Left forelimb (tissue), 1 donor: ENCODE results near the gene RNF130.
A peak's percentile ranks its signal among the peaks of the same experiment; 100 is the strongest.

ENCODE experiments used
- DNase-seq: peaks from one replicate; pipeline ENCODE4 v3.0.0-alpha.2; 2018; ENCODE audit warnings: low spot score

RNF130 gene

GRCh38 chr5:180084638-180085561, 13.3 kb upstream of the RNF130 start:
- no peak for DNase-seq

GRCh38 chr5:180083529-180084060, 12.0 kb upstream of the RNF130 start:
- DNase-seq, result no peak

- no peak for DNase-seq
These were observed 11.3 kb upstream of the RNF130 start for GRCh38 chr5:180082633-180083420.

- no peak for DNase-seq
These were observed 9.9 kb upstream of the RNF130 start for GRCh38 chr5:180081481-180081880.

- DNase-seq, result no peak
These were observed 9.1 kb upstream of the RNF130 start for GRCh38 chr5:180080486-180081280.

GRCh38 chr5:180079702-180080466, 8.3 kb upstream of the RNF130 start:
- DNase-seq, result no peak

- no peak for DNase-seq
These were observed 6.8 kb upstream of the RNF130 start for GRCh38 chr5:180078348-180078747.

GRCh38 chr5:180077594-180078284, 6.2 kb upstream of the RNF130 start:
- no peak for DNase-seq

- DNase-seq, result no peak
These were observed 4.1 kb upstream of the RNF130 start for GRCh38 chr5:180075703-180076102.

GRCh38 chr5:180074462-180074861, 2.9 kb upstream of the RNF130 start:
- DNase-seq, result no peak

GRCh38 chr5:180072556-180072955, 997 bp upstream of the RNF130 start:
- no peak for DNase-seq

GRCh38 chr5:180072256-180072548, 643 bp upstream of the RNF130 start:
- no peak for DNase-seq

- DNase-seq, result peak; percentile 80
These were observed 616 bp downstream of the RNF130 start for GRCh38 chr5:180070756-180071530.

GRCh38 chr5:180069589-180070247, 1.8 kb downstream of the RNF130 start:
- DNase-seq, result no peak

- no peak for DNase-seq
These were observed 3.0 kb downstream of the RNF130 start for GRCh38 chr5:180068519-180069090.

- no peak for DNase-seq
These were observed 3.6 kb downstream of the RNF130 start for GRCh38 chr5:180067986-180068385.

GRCh38 chr5:180060192-180060591, 11.4 kb downstream of the RNF130 start:
- no peak for DNase-seq

GRCh38 chr5:180059326-180059725, 12.2 kb downstream of the RNF130 start:
- DNase-seq, result no peak

- no peak for DNase-seq
These were observed 15.4 kb downstream of the RNF130 start for GRCh38 chr5:180056153-180056552.
